ENCODE results near the gene VDAC2.

DNA sequence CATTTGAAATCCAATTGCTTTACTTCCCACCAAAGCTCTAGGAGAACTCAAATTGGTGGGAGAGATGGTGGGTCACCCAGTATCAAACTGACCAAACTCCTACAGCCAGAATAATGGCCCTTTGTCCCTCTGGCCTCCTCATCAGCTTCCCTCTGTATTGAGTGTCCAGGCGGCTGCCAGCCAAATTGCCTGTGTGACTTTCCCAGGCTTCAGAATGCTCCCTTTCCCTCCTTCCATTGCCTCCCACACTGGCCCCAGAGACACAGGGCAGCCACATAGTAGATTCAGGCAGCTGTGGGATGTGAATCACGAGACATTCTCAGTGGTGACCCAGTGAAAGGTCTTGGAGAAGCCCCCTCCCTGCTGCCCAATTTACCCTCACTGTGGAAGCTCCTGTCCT lies 12.7 kb upstream of the VDAC2 start:
- TF ChIP-seq, protein P1, sequence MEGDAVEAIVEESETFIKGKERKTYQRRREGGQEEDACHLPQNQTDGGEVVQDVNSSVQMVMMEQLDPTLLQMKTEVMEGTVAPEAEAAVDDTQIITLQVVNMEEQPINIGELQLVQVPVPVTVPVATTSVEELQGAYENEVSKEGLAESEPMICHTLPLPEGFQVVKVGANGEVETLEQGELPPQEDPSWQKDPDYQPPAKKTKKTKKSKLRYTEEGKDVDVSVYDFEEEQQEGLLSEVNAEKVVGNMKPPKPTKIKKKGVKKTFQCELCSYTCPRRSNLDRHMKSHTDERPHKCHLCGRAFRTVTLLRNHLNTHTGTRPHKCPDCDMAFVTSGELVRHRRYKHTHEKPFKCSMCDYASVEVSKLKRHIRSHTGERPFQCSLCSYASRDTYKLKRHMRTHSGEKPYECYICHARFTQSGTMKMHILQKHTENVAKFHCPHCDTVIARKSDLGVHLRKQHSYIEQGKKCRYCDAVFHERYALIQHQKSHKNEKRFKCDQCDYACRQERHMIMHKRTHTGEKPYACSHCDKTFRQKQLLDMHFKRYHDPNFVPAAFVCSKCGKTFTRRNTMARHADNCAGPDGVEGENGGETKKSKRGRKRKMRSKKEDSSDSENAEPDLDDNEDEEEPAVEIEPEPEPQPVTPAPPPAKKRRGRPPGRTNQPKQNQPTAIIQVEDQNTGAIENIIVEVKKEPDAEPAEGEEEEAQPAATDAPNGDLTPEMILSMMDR (IDR thresholded peaks at IDR 0.05; ENCODE audit: poor library complexity) = no peak
- no peak for TF ChIP-seq EZH2phosphoT487 (IDR thresholded peaks at IDR 0.05; ENCODE audit: low read depth, severe bottlenecking, unreplicated experiment)
